Activated CD4-positive, alpha-beta memory T cell treated with anti-CD3 and anti-CD28 coated beads for 36 hours (primary cell): ENCODE results near the gene RAC2. TPM values are rescaled to one million over a fixed set of nuclear protein-coding genes. Genes with fewer than 3 reads are reported as not detected.

Experiments
- CTCF ChIA-PET: fragments of 350-600 bp; sonication (Branson Sonifier 250); formaldehyde crosslinking; loops from one replicate; lab custom pipeline; 2021; ENCODE audit warnings: antibody characterized with exemption, inconsistent platforms; lab: Charles Lee
- POLR2A ChIA-PET: fragments of 350-600 bp; sonication (Branson Sonifier 250); formaldehyde crosslinking; loops from one replicate; lab custom pipeline; 2021; ENCODE audit warnings: antibody characterized with exemption; lab: Charles Lee
- DNase-seq: peaks from one replicate; pipeline ENCODE4 v3.0.0-alpha.2; 2020
- H3K27ac Mint-ChIP-seq: one replicate; pipeline ENCODE4 v1.8.0; 2021; ENCODE audit warnings: mixed read lengths
- H3K27me3 Mint-ChIP-seq: one replicate; pipeline ENCODE4 v1.8.0; 2021; ENCODE audit warnings: mixed read lengths
- H3K36me3 Mint-ChIP-seq: one replicate; pipeline ENCODE4 v1.8.0; 2021; ENCODE audit warnings: mixed read lengths
- H3K4me1 Mint-ChIP-seq: one replicate; pipeline ENCODE4 v1.8.0; 2021; ENCODE audit warnings: low read depth, mixed read lengths
- H3K4me3 Mint-ChIP-seq: one replicate; pipeline ENCODE4 v1.8.0; 2021; ENCODE audit warnings: mild to moderate bottlenecking, mixed read lengths
- H3K9me3 Mint-ChIP-seq: one replicate; pipeline ENCODE4 v1.8.0; 2021; ENCODE audit warnings: mixed read lengths
- intact Hi-C: fragments of 100-400 bp; cut with micrococcal nuclease; formaldehyde crosslinking; loops from one replicate; pipeline ENCODE4 v1.15.1; 2023
- total RNA-seq, 2 experiments: library from RNA; stranded (reverse); gene quantifications; one replicate each; pipeline ENCODE4 v1.2.3, GENCODE V29; 2021

Gene RAC2
- total RNA-seq, 2 experiments from 2014 or later, result 714 to 727 TPM

GRCh38 chr22:37241351-37242142 lies 2.5 kb downstream of the RAC2 start:
- no peaks in the 10 kb centered on the region for H3K27me3 Mint-ChIP-seq
- intact Hi-C loops, result loop anchor here (1.0 to 10.0 kb wide), 6 partner anchors 11 to 887 kb away; partner anchors contain the start of gene IL2RB
- ChIA-PET CTCF (interaction anchor here (0.5 to 12.0 kb wide), 12 partner anchors 10 to 351 kb away, joined by 3 to 193 read pairs (median 4); no protein-coding TSS in a partner anchor), POLR2A (interaction anchor here (0.7 to 8.3 kb wide), 20 partner anchors 10 to 367 kb away, joined by 3 to 191 read pairs (median 4); partner anchors contain the start of genes CYTH4, GGA1, IL2RB and KCTD17)
- peaks cover 70% of the 10 kb centered on the region for H3K36me3 Mint-ChIP-seq
- peak; percentile 73 for DNase-seq
- H3K4me3 Mint-ChIP-seq, result peak overlapping the region; percentile 99
- H3K27ac Mint-ChIP-seq, result peak overlapping the region; percentile 99
- peaks cover 61% of the 10 kb centered on the region for H3K4me1 Mint-ChIP-seq
- H3K9me3 Mint-ChIP-seq, result no peaks in the 10 kb centered on the region

- H3K4me3 Mint-ChIP-seq, result peak overlapping the region; percentile 99
- H3K36me3 Mint-ChIP-seq, result peaks cover 76% of the 10 kb centered on the region
- no peaks in the 10 kb centered on the region for H3K27me3 Mint-ChIP-seq
- peaks cover 67% of the 10 kb centered on the region for H3K4me1 Mint-ChIP-seq
- H3K27ac Mint-ChIP-seq, result peak overlapping the region; percentile 99
- intact Hi-C loops, result loop anchor here (5.0 to 10.0 kb wide), 2 partner anchors 94 to 886 kb away; partner anchors contain the start of gene IL2RB
- ChIA-PET POLR2A (interaction anchor here (1.5 to 8.3 kb wide), 4 partner anchors 10 to 119 kb away, joined by 4 to 191 read pairs (median 55); no protein-coding TSS in a partner anchor), CTCF (interaction anchor here (0.6 to 12.0 kb wide), 5 partner anchors 10 to 162 kb away, joined by 3 to 193 read pairs (median 11); no protein-coding TSS in a partner anchor)
- DNase-seq, result peak; percentile 51
- no peaks in the 10 kb centered on the region for H3K9me3 Mint-ChIP-seq
Measured at GRCh38 chr22:37240941-37241320, 3.1 kb downstream of the RAC2 start.

- no peaks in the 10 kb centered on the region for H3K9me3 Mint-ChIP-seq
- peaks cover 81% of the 10 kb centered on the region for H3K36me3 Mint-ChIP-seq
Measured at GRCh38 chr22:37240240-37240940, 3.7 kb downstream of the RAC2 start.

GRCh38 chr22:37239336-37240239 lies 4.5 kb downstream of the RAC2 start:
- Mint-ChIP-seq H3K4me1 (peaks cover 74% of the 10 kb centered on the region), H3K27me3 (no peaks in the 10 kb centered on the region), H3K4me3 (peak overlapping the region; percentile 99), H3K9me3 (no peaks in the 10 kb centered on the region), H3K27ac (peak overlapping the region; percentile 99), H3K36me3 (peaks cover 90% of the 10 kb centered on the region)
- intact Hi-C loops, result loop anchor here (5.0 to 10.0 kb wide), 2 partner anchors 92 to 885 kb away; partner anchors contain the start of gene IL2RB
- POLR2A ChIA-PET, result interaction anchor here (0.9 to 8.3 kb wide), 6 partner anchors 8 to 118 kb away, joined by 3 to 191 read pairs (median 10); no protein-coding TSS in a partner anchor
- CTCF ChIA-PET, result interaction anchor here (0.7 to 12.0 kb wide), 6 partner anchors 8 to 198 kb away, joined by 3 to 193 read pairs (median 5); no protein-coding TSS in a partner anchor
- no peak for DNase-seq

More at GRCh38 chr22:37240240-37240940, 3.7 kb downstream of the RAC2 start:
- Mint-ChIP-seq H3K27me3 (no peaks in the 10 kb centered on the region), H3K27ac (peak overlapping the region; percentile 99), H3K4me3 (peak overlapping the region; percentile 99), H3K4me1 (peaks cover 73% of the 10 kb centered on the region)
- ChIA-PET POLR2A (interaction anchor here (1.1 to 8.3 kb wide), 5 partner anchors 8 to 119 kb away, joined by 3 to 191 read pairs (median 17); no protein-coding TSS in a partner anchor), CTCF (interaction anchor here (0.6 to 12.0 kb wide), 5 partner anchors 9 to 162 kb away, joined by 3 to 193 read pairs (median 11); no protein-coding TSS in a partner anchor)
- intact Hi-C loops, result loop anchor here (5.0 to 10.0 kb wide), 2 partner anchors 93 to 886 kb away; partner anchors contain the start of gene IL2RB
- DNase-seq, result no peak

GRCh38 chr22:37237371-37238268 lies 6.4 kb downstream of the RAC2 start:
- intact Hi-C loops, result loop anchor here (1.0 kb wide), 1 partner anchor 7 kb away; no protein-coding TSS in a partner anchor
- CTCF ChIA-PET, result interaction anchor here (0.6 to 12.0 kb wide), 6 partner anchors 8 to 329 kb away, joined by 3 to 193 read pairs (median 3); partner anchors contain the start of gene IL2RB
- POLR2A ChIA-PET, result interaction anchor here (0.6 to 8.3 kb wide), 3 partner anchors 6 to 1077 kb away, joined by 3 to 191 read pairs (median 93); partner anchors contain the start of gene APOL3
- Mint-ChIP-seq H3K4me1 (peaks cover 86% of the 10 kb centered on the region), H3K27ac (peak overlapping the region; percentile 99), H3K4me3 (peak overlapping the region; percentile 99), H3K9me3 (no peaks in the 10 kb centered on the region), H3K36me3 (peaks cover 92% of the 10 kb centered on the region), H3K27me3 (no peaks in the 10 kb centered on the region)
- peak; percentile 20 for DNase-seq

- no peaks in the 10 kb centered on the region for H3K27me3 Mint-ChIP-seq
- ChIA-PET POLR2A (no interaction called here), CTCF (no interaction called here)
- intact Hi-C loops, result no loop called here
- H3K4me3 Mint-ChIP-seq, result peak overlapping the region; percentile 62
- peak overlapping the region; percentile 99 for H3K27ac Mint-ChIP-seq
- peaks cover 91% of the 10 kb centered on the region for H3K36me3 Mint-ChIP-seq
- H3K9me3 Mint-ChIP-seq, result no peaks in the 10 kb centered on the region
- no peak for DNase-seq
- H3K4me1 Mint-ChIP-seq, result peaks cover 97% of the 10 kb centered on the region
Measured at GRCh38 chr22:37235897-37236607, 8.0 kb downstream of the RAC2 start.

GRCh38 chr22:37234736-37235711 lies 9.0 kb downstream of the RAC2 start:
- ChIA-PET CTCF (no interaction called here), POLR2A (interaction anchor here (7.5 kb wide), 1 partner anchor 6 kb away, joined by 191 read pairs; the partner anchor contains the start of gene RAC2)
- H3K27ac Mint-ChIP-seq, result peak overlapping the region; percentile 99
- H3K9me3 Mint-ChIP-seq, result no peaks in the 10 kb centered on the region
- no peak for DNase-seq
- intact Hi-C loops, result no loop called here
- H3K4me1 Mint-ChIP-seq, result peaks cover 96% of the 10 kb centered on the region
- peaks cover 84% of the 10 kb centered on the region for H3K36me3 Mint-ChIP-seq
- no peaks in the 10 kb centered on the region for H3K27me3 Mint-ChIP-seq
- H3K4me3 Mint-ChIP-seq, result peak overlapping the region; percentile 45

GRCh38 chr22:37233751-37234631 lies 10.1 kb downstream of the RAC2 start:
- Mint-ChIP-seq H3K27me3 (no peaks in the 10 kb centered on the region), H3K27ac (peak overlapping the region; percentile 99), H3K4me3 (peak overlapping the region; percentile 42), H3K9me3 (no peaks in the 10 kb centered on the region), H3K36me3 (peaks cover 87% of the 10 kb centered on the region), H3K4me1 (peaks cover 97% of the 10 kb centered on the region)
- DNase-seq, result peak; percentile 29
- ChIA-PET POLR2A (interaction anchor here (7.5 kb wide), 1 partner anchor 7 kb away, joined by 191 read pairs; the partner anchor contains the start of gene RAC2), CTCF (interaction anchor here (0.5 to 6.1 kb wide), 2 partner anchors 8 to 87 kb away, joined by 4 to 56 read pairs; partner anchors contain the start of gene RAC2)
- intact Hi-C loops, result no loop called here
